OCI-LY1 (cell line): Measurements from ENCODE around the gene DES.

Experiments used
- H2AFZ ChIP-seq: fragments of 200-600 bp; sonication (generic), shearing (Covaris generic); 2 replicates; pipeline ENCODE4 v1.6.0; 2014; ENCODE audit warnings: antibody characterized with exemption, mild to moderate bottlenecking, low read length
- H3F3A ChIP-seq: fragments of 200-600 bp; sonication (generic), shearing (Covaris generic); 2 replicates; pipeline ENCODE4 v1.6.0; 2014; ENCODE audit warnings: mild to moderate bottlenecking, antibody characterized with exemption, low read length, moderate library complexity; ENCODE audit not compliant: insufficient read depth
- H3K27ac ChIP-seq: fragments of 200-600 bp; sonication (generic); 2 replicates; pipeline ENCODE4 v1.5.1; 2014; ENCODE audit warnings: low read length, mixed run types, mild to moderate bottlenecking, low read depth; ENCODE audit not compliant: poor library complexity, severe bottlenecking
- H3K27me3 ChIP-seq: fragments of 200-600 bp; sonication (generic); 2 replicates; pipeline ENCODE4 v1.6.0; 2014; ENCODE audit warnings: antibody characterized with exemption, mild to moderate bottlenecking, low read length, moderate library complexity; ENCODE audit not compliant: insufficient read depth
- H3K36me3 ChIP-seq: fragments of 200-600 bp; sonication (generic); 2 replicates; pipeline ENCODE4 v1.6.1; 2014; ENCODE audit warnings: mild to moderate bottlenecking, antibody characterized with exemption, low read length, moderate library complexity, mixed read lengths; ENCODE audit not compliant: insufficient read depth
- H3K4me1 ChIP-seq: fragments of 200-600 bp; sonication (generic); 2 replicates; pipeline ENCODE4 v1.5.1; 2014; ENCODE audit warnings: mild to moderate bottlenecking, low read length, moderate library complexity; ENCODE audit not compliant: insufficient read depth, severe bottlenecking
- H3K4me2 ChIP-seq: fragments of 200-600 bp; sonication (generic), shearing (Covaris generic); 2 replicates; pipeline ENCODE4 v1.6.1; 2014; ENCODE audit warnings: low read length
- H3K4me3 ChIP-seq: fragments of 200-600 bp; sonication (generic); 2 replicates; pipeline ENCODE4 v1.5.1; 2014; ENCODE audit warnings: low read length, low read depth, mild to moderate bottlenecking, mixed read lengths; ENCODE audit not compliant: poor library complexity, severe bottlenecking
- H3K79me2 ChIP-seq: fragments of 200-600 bp; shearing (Covaris generic); 2 replicates; pipeline ENCODE4 v1.6.1; 2016; ENCODE audit warnings: mixed run types, low read length, mixed read lengths; ENCODE audit not compliant: insufficient read depth
- H3K9ac ChIP-seq: fragments of 200-600 bp; sonication (generic), shearing (Covaris generic); 2 replicates; pipeline ENCODE4 v1.6.1; 2014; ENCODE audit warnings: mild to moderate bottlenecking, low read length, mixed read lengths
- H3K9me2 ChIP-seq: fragments of 200-600 bp; sonication (generic), shearing (Covaris generic); 2 replicates; pipeline ENCODE4 v1.6.1; 2014; ENCODE audit warnings: low read depth, mild to moderate bottlenecking, low read length, mixed read lengths
- H3K9me3 ChIP-seq: fragments of 200-600 bp; shearing (Covaris generic); 2 replicates; pipeline ENCODE4 v1.6.1; 2014; ENCODE audit warnings: low read length, mixed read lengths
- H4K20me1 ChIP-seq: fragments of 200-600 bp; sonication (generic), shearing (Covaris generic); 2 replicates; pipeline ENCODE4 v1.6.0; 2016; ENCODE audit warnings: mild to moderate bottlenecking, low read length; ENCODE audit not compliant: insufficient read depth
- EZH2 ChIP-seq: fragments of 200-600 bp; sonication (generic), shearing (Covaris generic); IDR thresholded peaks from 2 replicates; pipeline ENCODE4 v1.8.0; 2017; ENCODE audit warnings: borderline replicate concordance, mixed run types, mild to moderate bottlenecking, antibody characterized with exemption, low read length, moderate library complexity, mixed read lengths
- TF ChIP-seq, protein P1 (sequence below): fragments of 200-600 bp; sonication (generic), shearing (Covaris generic); IDR thresholded peaks from 2 replicates; pipeline ENCODE4 v1.5.1; 2017; ENCODE audit warnings: mild to moderate bottlenecking, antibody characterized with exemption, low read length, moderate library complexity, mixed read lengths

The DES gene

DNA sequence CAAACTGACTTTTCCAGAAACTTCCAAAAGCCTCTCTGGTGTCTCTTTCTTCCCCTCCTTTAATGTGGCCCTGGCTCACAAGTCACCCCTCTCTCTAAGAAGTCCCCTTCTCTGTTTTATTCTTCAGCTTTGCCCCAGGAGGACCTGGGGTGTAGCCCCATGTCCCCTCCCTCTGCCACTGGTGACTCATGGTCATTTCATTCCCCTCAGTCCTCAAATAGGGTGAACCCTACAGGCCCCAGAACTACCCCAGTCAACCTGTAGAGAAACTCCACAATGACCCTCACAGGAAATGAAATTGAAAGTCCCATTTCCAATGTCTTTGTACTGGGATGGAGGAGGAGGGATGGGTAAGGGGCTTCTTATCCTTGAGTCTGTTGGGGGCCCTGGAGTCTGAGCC lies 10.3 kb downstream of the DES start:
- Histone ChIP-seq H3K9ac (no peak overlapping the region), H3K9me3 (no peaks in the 10 kb centered on the region), H3K79me2 (no peaks in the 10 kb centered on the region)

DNA sequence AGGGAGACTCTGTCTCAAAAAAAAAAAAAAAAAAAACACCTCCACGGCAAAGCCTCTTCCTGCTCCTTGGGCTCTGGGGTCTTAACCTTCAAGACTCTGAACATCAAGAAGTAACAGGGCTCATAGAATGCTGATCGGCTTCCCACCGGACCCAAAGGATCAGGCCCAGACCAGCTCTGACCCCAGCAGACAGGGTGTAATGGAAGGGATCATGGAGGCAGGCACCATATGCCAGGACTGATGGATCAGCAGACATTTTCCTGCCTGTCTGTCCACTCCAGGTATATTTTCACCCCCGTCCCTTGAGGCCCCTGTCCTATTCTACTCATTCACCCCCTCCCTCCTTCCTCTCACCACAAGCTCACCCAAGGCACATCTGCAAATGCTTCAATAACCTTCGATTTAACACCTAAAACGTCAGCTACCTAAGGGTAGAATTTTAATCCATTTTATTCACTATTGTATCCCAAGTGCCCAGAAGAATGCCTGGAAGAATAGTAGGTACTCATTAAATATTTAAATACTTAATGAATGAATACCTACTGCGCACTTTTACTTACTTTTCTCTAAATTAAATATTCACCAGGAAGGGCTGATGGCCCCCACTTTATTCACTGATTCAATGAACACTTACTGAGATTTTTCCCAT lies 11.9 kb downstream of the DES start:
- peaks cover 6% of the 10 kb centered on the region; the same call in 1 of the 2 replicates for H3K27me3 ChIP-seq
- H3K9me3 ChIP-seq = no peaks in the 10 kb centered on the region
- no peak overlapping the region for H3K4me3 ChIP-seq
- H3K9ac ChIP-seq = no peak overlapping the region
- H3K9me2 ChIP-seq = no peaks in the 10 kb centered on the region
- H4K20me1 ChIP-seq = no peaks in the 10 kb centered on the region
- TF ChIP-seq EZH2 = no peak
- TF ChIP-seq, protein P1, sequence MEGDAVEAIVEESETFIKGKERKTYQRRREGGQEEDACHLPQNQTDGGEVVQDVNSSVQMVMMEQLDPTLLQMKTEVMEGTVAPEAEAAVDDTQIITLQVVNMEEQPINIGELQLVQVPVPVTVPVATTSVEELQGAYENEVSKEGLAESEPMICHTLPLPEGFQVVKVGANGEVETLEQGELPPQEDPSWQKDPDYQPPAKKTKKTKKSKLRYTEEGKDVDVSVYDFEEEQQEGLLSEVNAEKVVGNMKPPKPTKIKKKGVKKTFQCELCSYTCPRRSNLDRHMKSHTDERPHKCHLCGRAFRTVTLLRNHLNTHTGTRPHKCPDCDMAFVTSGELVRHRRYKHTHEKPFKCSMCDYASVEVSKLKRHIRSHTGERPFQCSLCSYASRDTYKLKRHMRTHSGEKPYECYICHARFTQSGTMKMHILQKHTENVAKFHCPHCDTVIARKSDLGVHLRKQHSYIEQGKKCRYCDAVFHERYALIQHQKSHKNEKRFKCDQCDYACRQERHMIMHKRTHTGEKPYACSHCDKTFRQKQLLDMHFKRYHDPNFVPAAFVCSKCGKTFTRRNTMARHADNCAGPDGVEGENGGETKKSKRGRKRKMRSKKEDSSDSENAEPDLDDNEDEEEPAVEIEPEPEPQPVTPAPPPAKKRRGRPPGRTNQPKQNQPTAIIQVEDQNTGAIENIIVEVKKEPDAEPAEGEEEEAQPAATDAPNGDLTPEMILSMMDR = no peak
- no peak overlapping the region for H2AFZ ChIP-seq
- H3K79me2 ChIP-seq = no peaks in the 10 kb centered on the region
- H3F3A ChIP-seq = no peaks in the 10 kb centered on the region
- H3K4me2 ChIP-seq = no peak overlapping the region
- no peaks in the 10 kb centered on the region for H3K4me1 ChIP-seq
- no peak overlapping the region for H3K27ac ChIP-seq
- H3K36me3 ChIP-seq = no peaks in the 10 kb centered on the region

More for the DNA sequence above, 10.3 kb downstream of the DES start:
- peaks cover 6% of the 10 kb centered on the region; the same call in 1 of the 2 replicates for H3K27me3 ChIP-seq
- H4K20me1 ChIP-seq = no peaks in the 10 kb centered on the region
- no peak overlapping the region for H2AFZ ChIP-seq
- H3K27ac ChIP-seq = no peak overlapping the region
- no peak overlapping the region for H3K4me2 ChIP-seq
- H3K9me2 ChIP-seq = no peaks in the 10 kb centered on the region
- no peaks in the 10 kb centered on the region for H3K36me3 ChIP-seq
- H3K4me1 ChIP-seq = no peaks in the 10 kb centered on the region
- no peak for TF ChIP-seq EZH2
- TF ChIP-seq, protein P1 = no peak
- H3F3A ChIP-seq = no peaks in the 10 kb centered on the region
- H3K4me3 ChIP-seq = no peak overlapping the region

DNA sequence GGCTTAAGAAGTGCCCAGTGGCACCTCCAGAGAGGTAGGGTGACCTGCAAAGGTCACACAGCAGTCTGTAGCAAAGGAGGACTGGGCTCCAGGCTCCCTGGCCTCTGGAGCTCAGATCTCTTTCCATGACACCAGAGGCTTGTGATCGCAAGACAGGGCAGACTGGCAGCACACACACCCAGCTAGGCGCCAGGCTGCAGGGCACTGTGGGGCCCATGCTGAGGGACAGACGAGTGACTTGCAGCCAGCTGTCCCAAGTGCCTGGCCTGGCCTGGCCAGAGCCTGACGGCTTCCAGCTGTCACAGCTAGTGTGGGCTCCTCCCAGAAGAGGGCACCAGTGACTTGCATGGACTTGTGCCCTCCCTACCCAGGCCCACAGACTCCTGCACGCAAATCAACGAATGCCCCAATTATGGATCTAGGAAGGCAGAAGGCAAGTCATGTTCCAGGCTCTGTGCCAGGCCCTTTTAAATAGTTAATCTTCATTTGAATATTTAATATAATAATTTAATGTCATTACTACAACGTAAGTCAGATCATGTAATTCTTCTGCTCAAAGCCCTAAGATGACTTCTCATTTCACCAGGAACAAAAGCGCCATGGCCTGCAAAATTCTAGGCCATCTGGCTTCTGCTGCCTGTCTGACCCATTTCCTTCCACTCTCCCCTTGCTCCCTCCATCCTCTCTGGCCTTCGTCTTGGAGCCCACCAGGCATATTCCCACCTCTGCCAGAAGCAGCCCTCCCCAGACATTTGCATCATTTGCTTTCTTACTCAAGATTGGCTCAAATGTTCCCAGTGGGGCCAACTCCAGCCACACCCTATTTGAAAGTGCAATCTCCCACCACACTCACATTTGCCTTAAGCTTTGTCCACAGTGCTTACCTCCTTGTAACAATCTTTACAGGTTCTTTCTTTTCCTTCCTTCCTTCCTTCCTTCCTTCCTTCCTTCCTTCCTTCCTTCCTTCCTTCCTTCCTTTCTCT lies 12.7 kb downstream of the DES start:
- H3F3A ChIP-seq = no peaks in the 10 kb centered on the region
- H3K27me3 ChIP-seq = 0 out of 2 replicates have a peak, but pooled peaks cover 2% of the 10 kb centered on the region
- no peak overlapping the region for H3K27ac ChIP-seq
- no peak overlapping the region for H3K9ac ChIP-seq
- H3K36me3 ChIP-seq = no peaks in the 10 kb centered on the region
- H4K20me1 ChIP-seq = no peaks in the 10 kb centered on the region
- no peak overlapping the region for H2AFZ ChIP-seq
- no peaks in the 10 kb centered on the region for H3K9me2 ChIP-seq
- H3K4me3 ChIP-seq = no peak overlapping the region
- no peaks in the 10 kb centered on the region for H3K79me2 ChIP-seq
- no peaks in the 10 kb centered on the region for H3K4me1 ChIP-seq
- TF ChIP-seq, protein P1 = no peak; the same call in 1 of the 2 replicates
- no peak for TF ChIP-seq EZH2
- H3K9me3 ChIP-seq = no peaks in the 10 kb centered on the region
- H3K4me2 ChIP-seq = no peak overlapping the region
